ENCODE measurements around the gene GGN. TPM values are rescaled to one million over a fixed set of nuclear protein-coding genes. Genes with fewer than 3 reads are reported as not detected.

The GGN gene
- total and polyA plus RNA-seq, 2 of the 13 experiments (the other 11 are each of a cell fraction or from before 2014, with no cell fraction given) = not detected

DNA sequence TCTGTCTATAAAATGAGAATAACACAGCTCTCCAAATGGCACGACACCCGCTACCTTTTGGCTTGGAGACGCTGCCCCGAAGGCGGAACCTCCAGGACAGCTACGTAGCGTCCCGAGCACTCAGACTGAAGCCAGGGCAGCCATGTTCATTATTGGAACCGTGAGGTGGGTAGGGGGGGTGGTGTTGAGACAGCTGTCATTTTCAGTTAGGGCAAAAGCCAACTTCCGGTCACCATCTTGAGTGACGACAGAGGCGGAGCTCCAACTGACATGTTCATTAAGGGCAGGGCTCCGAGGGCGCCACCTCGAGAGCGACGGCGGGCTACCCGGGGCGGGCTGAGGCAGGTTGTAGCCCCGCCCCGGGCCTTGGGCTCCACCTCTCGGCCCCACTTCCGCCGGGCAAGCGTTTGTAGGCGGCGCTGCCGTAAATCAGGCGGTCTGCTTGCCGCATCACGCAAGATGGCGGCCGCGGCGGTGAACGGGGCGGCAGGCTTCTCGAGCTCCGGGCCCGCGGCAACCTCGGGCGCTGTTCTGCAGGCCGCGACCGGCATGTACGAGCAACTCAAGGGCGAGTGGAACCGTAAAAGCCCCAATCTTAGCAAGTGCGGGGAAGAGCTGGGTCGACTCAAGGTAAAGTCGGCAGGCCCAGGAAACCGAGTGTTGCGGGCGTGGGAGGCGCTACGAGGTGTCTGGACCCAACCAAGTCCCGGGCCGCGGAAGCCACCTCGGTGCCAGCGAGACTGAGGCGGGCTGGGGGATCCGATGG lies 13.3 kb downstream of the GGN start, which contains the start of gene PSMD8 (continued):
- TF ChIP-seq, protein P1, sequence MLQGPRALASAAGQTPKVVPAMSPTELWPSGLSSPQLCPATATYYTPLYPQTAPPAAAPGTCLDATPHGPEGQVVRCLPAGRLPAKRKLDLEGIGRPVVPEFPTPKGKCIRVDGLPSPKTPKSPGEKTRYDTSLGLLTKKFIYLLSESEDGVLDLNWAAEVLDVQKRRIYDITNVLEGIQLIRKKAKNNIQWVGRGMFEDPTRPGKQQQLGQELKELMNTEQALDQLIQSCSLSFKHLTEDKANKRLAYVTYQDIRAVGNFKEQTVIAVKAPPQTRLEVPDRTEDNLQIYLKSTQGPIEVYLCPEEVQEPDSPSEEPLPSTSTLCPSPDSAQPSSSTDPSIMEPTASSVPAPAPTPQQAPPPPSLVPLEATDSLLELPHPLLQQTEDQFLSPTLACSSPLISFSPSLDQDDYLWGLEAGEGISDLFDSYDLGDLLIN (CRISPR knock-in tag; IDR thresholded peaks at IDR 0.05; ENCODE audit: borderline replicate concordance) = no peak; the same call in 1 of the 2 replicates
- TF ChIP-seq E2F5 (CRISPR knock-in tag; conservative IDR thresholded peaks at IDR 0.05) (no peak), NFYB (CRISPR knock-in tag; IDR thresholded peaks at IDR 0.05) (peak; percentile 51), ZBTB4 (CRISPR knock-in tag; IDR thresholded peaks at IDR 0.05; ENCODE audit: borderline replicate concordance) (peak; percentile 89; the same call in 1 of the 2 replicates), DDIT3 (CRISPR knock-in tag; IDR thresholded peaks at IDR 0.05) (no peak), ZNF510 (CRISPR knock-in tag; IDR thresholded peaks at IDR 0.05; ENCODE audit: low read depth) (peak; percentile 97), ATM (IDR thresholded peaks at IDR 0.05; ENCODE audit: borderline replicate concordance) (no peak), NPAS2 (CRISPR knock-in tag; IDR thresholded peaks at IDR 0.05; ENCODE audit: borderline replicate concordance) (no peak), ZIK1 (CRISPR knock-in tag; IDR thresholded peaks at IDR 0.05; ENCODE audit: borderline replicate concordance, low read depth) (peak; percentile 80; the same call in 1 of the 2 replicates), CENPBD1 (CRISPR knock-in tag; IDR thresholded peaks at IDR 0.05; ENCODE audit: borderline replicate concordance, low read depth) (no peak), ZNF652 (CRISPR knock-in tag; IDR thresholded peaks at IDR 0.05; ENCODE audit: borderline replicate concordance, low read depth) (no peak), ZNF234 (CRISPR knock-in tag; conservative IDR thresholded peaks at IDR 0.05) (no peak), MBNL3 (CRISPR knock-in tag; conservative IDR thresholded peaks at IDR 0.05) (no peak), HDAC2 (CRISPR knock-in tag; IDR thresholded peaks at IDR 0.05) (no peak; the same call in 1 of the 2 replicates), NR2F2 (IDR thresholded peaks at IDR 0.05; ENCODE audit: borderline replicate concordance, low read depth) (no peak), HDAC1 (CRISPR knock-in tag; IDR thresholded peaks at IDR 0.05) (peak; percentile 89), FOXK1 (CRISPR knock-in tag; IDR thresholded peaks at IDR 0.05; ENCODE audit: borderline replicate concordance, low read depth) (0 out of 2 replicates have a peak, but pooled peaks have one; percentile 49), ZBTB38 (CRISPR knock-in tag; IDR thresholded peaks at IDR 0.05) (peak; percentile 81; the same call in 1 of the 2 replicates), NCOA1 (CRISPR knock-in tag; IDR thresholded peaks at IDR 0.05) (peak; percentile 67; the same call in 1 of the 2 replicates), KDM2A (CRISPR knock-in tag; IDR thresholded peaks at IDR 0.05; ENCODE audit: borderline replicate concordance, low read depth) (peak; percentile 92), SIN3B (IDR thresholded peaks at IDR 0.05; ENCODE audit: low read length) (no peak), MED13 (CRISPR knock-in tag; IDR thresholded peaks at IDR 0.05) (peak; percentile 52; the same call in 1 of the 2 replicates), MBD4 (IDR thresholded peaks at IDR 0.05; ENCODE audit: borderline replicate concordance, low read length) (no peak), HIVEP1 (CRISPR knock-in tag; IDR thresholded peaks at IDR 0.05) (peak; percentile 70; the same call in 1 of the 2 replicates)
